NCI-H446 treated with DMSO at 0.1 percent for 48 hours (cell line): Measurements from ENCODE around the gene PDZD2.
"Not testable (repeated sequence)": the region's sequence is repeated elsewhere in the genome, so short reads cannot be mapped to it uniquely, and the experiment has no call there.

Experiments used
- DNase-seq: peaks from one replicate; lab custom pipeline; 2025; lab: John Stamatoyannopoulos, UW

The PDZD2 gene

DNA sequence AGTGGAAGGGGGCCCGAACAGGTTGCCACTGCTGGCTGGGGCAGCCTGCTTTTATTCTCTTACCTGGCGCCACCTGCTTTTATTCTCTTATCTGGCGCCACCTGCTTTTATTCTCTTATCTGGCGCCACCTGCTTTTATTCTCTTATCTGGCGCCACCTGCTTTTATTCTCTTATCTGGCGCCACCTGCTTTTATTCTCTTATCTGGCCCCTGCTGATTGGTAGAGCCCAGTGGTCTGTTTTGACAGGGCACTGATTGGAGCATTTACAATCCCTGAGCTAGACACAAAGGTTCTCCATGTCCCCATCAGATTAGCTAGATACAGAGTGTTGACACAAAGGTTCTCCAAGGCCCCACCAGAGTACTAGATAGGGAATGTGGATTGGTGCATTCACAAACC, 52.5 kb downstream of the PDZD2 start:
- not testable (repeated sequence) for DNase-seq

DNA sequence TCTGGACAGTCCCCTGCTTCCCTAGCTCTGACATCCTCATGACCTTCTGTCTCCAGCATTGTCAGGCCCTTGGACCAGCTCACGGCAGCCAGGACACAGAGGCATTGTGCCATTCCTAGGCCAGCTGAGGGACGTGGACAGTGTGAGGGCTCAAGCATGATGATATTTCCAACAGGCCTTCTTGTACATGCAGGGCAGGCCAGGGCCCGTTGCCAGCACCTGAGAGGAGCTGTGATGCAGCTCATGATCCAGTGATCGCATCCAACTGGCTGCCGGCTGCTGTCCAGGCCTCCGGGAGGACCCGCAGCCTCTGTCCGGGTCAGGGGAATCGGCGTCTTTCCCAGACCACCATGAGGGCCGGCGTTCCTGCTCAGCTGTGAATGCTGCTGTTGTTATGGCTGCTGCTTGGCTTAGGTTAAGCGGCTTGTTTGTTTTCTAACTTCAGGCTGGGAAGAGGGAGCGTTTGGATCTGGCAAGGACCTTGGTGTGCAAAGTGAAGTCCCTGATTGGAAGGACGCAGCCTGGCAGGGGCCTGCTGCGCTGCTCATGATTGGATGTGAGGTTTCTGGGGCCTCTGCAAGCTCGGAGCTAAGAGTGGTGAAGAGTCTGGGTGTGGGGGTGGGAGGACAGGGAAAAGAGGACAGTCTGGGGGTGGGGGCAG, 53.8 kb downstream of the PDZD2 start:
- no peak for DNase-seq

DNA sequence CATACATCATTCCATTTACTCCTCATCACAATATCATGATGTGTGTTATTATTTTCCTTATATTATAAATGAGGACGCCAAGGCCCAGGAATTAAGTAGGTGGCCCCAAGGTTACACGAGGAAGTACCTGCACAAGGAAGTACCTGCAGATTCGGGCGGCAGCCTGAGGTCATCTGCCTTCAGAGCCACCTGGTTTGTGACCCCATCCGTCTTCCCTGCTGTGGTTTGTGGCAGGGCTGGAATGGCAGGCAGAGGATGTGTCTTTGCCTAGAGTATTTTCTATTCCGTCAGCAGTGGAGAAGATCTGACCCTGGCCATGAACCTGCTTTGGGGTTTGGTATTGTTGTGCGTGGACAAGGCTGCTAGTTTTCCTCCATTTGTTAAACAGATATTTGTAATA, 59.7 kb downstream of the PDZD2 start:
- DNase-seq = no peak

DNA sequence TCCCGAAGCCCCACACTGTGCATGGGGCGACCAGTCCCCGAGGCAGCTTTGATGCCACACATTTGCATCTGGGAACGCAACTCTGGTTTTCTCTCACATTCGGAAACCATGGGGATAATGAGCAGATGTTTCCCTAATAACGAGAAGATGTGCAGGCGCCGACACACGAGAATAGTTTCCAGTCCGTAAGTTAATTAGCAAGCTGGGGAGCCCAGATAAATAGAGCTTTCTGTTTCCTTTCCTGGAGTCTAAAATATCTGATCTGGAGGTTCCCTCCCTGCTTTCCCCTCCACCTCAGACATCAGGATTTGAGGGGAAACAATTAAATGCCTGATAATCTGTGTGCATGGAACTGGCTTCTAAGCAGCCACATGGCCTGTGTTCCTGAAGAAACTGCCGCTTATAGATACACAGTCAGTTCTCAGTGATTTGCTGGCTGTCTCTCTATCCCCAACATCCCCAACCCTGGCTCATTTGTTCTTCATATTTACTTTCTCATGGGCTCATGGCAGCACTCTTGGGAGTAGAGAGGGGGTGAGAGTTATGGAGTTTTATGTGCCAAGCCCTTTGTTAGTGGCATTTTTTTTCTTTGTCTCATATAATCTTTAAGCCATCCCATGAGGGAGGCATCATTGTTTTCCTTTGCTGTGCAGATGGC, 62.8 kb downstream of the PDZD2 start:
- no peak for DNase-seq

DNA sequence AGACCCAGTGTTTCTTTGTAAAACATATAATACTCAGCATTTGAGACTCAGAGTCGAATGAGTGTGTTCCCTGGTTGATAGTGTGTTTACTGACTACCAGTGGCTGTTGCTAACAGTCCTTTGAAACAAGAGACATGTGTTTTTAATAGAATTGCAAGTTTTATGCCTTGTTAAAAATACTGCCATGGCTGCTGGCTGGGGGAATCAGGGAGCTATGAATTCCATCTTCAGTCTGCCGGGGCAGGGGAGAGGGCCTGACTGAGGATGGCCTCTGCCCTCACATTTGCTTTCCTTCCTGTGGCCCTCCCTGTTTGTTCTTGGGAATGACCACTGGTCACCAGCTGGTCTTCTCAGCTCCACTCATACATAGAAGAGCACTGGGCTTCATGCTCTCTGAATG, 63.8 kb downstream of the PDZD2 start:
- DNase-seq = no peak

DNA sequence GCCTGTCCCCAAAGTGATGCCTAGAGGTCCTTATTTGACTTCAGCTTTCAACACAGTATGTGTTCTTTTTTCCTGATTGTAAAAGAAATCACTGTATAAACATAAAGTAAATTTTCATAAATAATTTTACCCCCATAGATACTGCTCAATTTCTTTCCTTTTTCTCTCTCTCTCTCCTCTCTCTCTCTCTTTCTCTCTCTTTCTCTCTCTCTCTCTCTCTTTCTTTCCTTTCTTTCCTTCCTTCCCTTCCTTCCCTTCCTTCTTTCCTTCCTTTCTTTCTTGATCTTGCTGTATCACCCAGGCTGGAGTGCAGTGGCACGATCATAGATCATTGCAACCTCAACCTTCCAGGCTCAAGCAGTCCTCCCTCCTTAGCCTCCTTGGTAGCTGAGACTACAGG, 64.8 kb downstream of the PDZD2 start:
- no peak for DNase-seq

DNA sequence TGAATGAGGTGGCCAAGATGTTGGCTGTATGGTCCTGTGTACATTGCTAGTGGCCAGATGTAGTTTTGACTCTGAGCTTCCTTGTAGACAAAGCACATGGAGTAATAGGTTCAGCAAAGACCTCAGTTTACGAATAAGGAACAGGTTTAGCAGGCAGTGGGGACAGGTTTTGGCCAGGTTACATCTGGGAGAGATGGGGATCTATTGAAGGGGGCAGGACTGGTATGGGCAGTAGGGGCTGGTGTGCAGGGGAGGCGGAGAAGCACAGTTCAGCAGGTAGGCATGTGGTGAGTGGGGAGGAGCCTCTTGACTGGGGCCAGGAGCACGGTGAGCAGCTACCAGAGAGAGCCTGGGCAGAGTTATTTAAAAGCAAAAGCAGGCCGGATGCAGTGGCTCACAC, 67.3 kb downstream of the PDZD2 start:
- no peak for DNase-seq

DNA sequence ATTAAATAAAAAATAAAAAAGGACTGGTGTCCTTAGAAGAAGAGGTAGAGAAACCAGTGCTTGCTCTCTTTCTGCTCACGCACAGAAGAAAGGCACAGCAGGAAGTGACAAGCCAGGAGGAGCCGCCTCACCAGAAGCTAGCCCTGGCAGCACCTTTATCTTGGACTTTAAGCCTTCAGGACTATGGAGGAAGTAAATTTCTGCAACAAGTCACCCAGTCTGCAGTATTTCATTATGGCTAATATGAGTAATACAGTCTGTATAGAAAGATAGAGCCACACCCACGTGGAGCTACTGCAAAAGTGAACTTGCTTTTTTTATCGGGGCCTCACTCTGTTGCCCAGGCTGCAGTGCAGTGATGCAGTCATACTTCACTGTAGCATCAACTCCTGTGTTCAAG, 68.4 kb downstream of the PDZD2 start:
- no peak for DNase-seq

DNA sequence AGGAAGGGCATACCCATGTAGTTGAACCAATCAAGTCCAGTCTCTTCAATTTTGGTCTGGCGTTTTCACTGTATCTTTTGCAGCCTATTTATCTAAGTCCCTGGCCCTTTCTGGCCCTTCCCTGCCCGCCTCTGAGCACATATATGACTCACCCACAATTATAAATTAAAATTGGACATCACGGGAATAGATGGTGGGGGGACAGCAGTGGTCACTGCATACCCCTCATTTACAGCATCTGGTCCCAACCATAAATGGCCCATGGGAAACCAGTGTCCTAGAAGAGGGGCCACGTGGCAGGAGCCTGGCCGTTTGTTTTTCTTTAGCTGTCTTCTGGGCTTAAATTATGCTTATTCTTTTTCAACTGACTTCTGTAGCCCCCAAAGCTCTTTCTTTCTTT, 69.2 kb downstream of the PDZD2 start:
- no peak for DNase-seq

DNA sequence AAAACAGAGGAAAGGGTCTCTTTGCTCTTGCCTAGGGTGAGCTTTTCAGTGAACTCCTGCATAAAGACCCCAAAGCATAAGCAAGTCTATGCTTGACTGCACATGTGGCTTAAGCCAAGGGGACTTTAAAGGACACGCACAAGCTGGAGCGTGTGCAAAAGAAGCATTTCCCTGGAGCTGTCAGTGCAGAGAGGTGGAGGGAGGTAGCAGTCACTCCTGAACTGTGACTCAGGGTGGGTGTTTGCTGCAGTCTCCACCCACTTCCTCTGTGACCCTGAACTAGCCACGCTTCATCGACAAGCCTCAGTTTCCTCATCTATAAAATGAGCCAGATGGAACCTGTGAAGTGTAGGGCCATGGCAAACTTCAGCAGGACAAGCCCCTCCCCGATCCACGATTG, 72.4 kb downstream of the PDZD2 start:
- DNase-seq = no peak

DNA sequence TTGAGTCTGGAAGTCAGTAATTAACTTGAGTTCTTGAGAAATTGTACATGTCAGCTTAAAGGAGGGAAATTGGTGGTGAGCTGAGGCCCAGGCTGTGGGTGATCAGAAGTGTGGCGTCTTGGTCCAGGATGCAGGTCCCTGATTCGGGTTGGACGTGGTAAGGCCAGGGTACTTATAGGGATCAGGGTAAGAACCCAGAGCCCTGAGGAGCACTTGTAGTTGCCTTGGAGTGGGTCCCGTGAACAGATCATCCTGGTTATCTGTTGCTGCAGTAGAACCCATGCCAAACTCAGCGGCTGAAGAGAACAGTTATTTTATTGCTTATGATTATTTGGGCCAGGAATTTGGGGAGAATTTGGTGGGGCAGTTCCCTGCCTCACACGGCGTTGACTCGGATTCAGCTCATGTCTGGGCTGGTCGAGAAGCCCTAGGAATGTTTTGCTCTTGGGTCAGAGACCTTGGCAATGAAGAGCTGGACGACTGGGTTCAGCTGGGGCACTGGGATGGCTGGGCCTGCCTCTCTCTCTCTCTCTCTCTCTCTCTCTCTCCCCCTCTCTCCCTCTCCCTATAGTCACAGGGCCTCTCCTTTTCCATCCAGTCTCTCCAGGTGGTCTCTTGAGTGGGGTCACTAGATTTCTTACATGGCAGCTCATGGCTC, 73.1 kb downstream of the PDZD2 start:
- no peak for DNase-seq

DNA sequence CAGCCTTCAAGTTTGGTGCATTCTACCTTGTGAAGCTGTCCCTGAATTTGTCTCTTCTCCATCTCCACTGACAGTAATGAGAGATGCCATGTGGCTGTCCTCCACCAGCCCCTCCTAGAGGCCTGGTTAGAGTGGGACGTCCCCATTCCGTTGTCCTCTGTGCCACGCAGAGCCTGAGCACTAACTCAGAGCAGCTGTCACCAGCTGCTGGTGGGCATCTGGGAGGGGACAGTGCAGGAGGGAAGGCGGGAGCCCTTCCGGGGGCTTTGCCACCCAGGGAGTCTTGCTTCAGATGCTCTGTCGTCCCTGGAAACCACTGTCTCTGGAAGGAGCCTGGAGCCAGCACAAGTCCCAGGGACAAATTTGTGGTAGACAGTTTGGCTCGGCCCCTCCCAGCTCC, 78.6 kb downstream of the PDZD2 start:
- no peak for DNase-seq

DNA sequence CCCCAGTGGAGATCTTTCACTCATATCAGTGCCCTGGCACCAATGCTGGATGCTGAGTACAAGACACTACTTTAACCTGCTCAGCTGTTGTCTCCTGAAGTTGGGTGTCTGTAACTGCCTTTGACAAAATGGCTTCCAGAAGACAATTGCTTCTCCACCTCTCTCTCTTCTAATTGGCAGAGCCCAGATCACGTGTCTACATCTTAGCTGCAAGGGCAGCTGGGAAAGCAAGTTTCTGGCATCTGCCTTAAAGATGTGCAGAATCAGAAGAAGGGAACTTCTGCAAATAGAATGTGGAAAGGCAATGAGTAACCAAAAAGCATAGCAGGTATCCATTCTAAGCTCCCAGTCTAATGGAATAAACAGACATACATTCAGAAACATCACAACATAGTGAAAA, 81.1 kb downstream of the PDZD2 start:
- DNase-seq = no peak

DNA sequence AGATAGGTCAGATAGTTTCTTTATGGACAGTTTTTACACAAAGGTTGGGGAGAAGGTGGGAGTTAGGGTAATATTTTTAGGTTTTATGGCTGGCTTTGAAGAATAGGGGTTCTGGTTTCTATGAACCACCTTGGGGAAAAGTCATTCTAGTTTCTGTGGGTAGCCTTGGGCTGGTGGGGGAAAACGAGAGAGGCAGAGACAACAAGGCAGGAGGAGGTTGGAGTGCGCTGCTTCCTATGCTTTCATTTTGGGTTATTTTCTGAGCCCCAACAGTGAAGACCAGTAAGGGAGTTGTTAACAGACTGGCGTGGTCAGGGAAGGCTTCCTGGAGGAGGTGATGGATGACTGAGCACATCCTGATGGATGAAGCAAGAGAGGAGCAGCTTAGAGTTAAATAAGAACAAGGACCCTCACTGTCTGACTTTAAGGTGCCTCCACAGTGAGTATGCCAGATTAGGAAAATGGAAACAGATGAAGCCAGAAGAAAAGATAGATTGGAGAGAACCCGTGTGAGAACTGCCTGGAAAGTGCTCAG, 81.9 kb downstream of the PDZD2 start:
- no peak for DNase-seq

DNA sequence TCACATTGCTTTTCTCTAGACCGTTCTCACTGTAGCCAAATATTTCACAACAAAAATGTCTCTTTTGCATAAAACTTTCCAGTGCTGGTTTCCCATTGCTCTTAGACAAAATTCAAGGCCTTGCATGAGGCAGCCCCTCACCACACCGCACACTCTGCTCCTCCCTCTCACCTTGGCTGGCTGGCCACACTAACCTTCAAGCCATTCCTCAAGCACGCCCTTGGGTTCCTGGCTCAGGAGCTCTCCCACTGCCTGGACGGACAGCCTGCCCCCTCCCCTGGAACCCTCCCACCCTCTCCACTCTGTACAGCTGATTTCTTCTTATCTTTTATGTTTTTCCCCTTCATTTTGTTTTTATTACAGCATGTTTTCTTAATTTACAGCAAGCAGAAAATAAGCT, 83.2 kb downstream of the PDZD2 start:
- no peak for DNase-seq

DNA sequence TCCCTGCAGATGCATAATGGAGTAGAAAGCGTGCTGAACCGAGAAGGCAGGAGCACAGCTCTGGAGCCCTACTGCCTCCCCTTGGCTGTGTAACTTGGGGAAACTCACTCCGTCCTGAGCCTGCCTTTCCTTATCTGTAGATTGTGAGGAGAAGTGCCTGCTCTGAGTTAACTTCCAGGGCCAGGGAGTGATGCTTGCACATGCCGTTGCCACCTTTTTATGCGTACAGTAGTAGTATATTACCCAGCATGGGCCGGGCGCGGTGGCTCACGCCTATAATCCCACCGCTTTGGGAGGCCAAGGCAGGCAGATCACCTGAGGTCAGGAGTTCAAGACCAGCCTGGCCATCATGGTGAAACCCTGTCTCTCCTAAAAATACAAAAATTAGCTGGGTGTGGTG, 87.1 kb downstream of the PDZD2 start:
- DNase-seq = no peak

DNA sequence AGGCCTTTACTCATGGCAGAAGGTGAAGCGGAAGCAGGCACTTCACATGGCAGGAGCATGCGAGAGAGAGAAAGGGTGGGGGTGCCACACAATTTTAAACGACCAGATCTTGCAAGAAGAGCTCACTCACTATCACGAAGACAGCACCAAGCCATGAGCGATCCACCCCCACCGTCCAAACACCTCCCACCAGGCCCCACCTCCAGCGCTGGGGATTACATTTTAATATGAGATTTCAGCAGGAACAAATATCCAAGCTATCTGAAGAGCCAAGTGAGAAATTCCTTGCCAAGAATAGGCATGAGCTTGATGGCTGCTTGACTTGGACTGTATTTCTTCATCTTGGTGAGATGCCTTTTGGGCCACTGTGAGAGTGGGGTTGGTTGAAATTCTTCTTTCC, 88.0 kb downstream of the PDZD2 start:
- no peak for DNase-seq

DNA sequence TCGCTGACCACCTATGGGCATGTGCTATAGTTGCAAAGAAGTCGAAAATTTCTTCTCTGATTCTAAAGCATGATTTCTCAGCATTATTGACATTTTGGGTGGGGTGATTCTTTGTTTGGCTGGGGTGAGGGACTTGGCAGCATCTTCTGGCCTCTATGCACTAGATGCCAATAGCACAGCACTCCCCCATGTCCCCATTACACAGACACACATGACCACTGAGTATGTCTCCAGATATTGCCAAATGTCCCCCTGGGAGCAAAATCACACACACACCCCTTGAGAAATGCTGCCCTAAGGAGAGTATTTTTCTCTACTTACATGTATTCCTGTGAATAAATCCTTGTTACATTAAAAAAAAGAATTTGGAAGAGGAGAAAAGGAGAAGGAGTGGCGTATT, 89.1 kb downstream of the PDZD2 start:
- DNase-seq = no peak

DNA sequence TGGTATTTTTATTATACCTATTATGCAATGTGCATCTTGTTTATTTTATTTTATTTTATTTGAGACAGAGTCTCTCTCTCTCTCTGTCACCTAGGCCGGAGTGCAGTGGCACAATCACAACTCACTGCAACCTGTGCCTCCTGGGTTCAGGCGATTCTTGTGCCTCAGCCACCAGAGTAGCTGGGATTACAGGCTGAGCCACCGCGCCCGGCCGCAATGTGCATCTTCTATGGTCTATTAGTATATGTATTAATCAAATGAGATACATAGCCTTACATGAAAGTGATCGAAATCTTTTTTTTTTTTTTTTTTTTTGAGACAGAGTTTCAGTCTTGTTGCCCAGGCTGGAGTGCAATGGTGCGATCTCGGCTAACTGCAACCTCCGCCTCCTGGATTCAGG, 89.9 kb downstream of the PDZD2 start:
- not testable (repeated sequence) for DNase-seq

DNA sequence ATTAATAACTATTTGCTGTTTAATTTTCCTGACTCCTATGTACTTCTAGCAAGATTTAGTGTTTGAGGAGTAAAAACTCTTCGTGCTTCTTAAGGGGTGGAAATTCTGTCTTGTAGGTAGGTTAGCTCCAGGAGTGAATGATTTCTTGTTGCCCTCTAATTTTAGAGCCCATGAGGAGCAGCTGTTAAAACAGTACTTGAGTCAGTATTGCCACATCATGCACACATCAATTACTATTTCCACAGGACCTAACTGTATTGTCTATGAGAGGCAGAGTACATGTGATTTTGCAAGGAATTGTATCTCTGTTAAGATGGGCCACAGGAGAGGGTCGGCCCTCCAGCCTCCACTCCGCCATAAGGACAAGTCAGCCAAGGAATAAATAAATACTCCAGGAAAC, 91.2 kb downstream of the PDZD2 start:
- no peak for DNase-seq

DNA sequence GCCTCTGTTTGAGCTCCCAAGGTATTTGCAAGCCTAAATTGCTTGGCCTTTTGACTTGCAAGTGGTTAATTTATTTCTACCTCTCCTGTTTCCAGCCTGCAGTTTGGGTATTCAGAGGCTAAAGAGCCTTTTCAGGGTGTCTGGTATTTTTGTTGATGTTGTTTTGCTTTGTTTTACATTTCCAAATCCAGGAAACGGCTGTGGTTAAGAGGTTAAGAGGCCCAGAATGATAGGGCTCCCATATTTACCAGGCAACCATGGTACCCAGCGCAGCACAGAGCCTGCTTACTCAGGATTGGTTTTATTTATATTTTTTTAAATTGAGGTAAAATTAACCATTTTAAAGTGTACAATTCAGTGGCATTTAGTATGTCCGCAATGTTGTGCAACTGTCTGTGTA, 92.1 kb downstream of the PDZD2 start:
- DNase-seq = no peak

DNA sequence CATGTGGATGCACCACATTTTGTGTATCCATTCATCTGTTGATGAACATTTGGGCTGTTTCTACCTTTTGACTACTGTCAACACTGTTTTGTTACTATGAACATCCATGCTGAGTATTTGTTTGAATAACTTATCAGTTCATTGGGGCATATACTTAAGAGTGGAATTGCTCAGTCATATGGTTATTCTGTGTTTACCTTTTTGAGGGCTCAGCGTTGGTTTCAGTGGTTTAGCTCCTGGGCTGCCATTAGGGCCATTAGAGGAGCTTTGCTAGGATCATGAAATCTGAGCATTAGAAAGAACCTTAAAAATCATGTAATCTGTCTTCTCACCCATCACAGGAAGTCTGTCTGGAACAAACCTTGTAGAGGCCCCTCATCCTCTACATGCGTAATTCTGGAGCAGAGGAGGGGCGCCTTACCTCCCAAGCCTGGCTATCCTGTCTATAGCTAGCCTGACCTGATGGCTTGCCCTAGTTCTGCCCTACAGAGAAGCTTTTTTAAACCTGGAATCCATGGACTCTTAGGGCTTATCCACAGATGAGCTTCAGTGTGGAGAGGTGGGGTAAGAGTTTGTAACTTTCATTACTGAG, 92.9 kb downstream of the PDZD2 start:
- DNase-seq = no peak

DNA sequence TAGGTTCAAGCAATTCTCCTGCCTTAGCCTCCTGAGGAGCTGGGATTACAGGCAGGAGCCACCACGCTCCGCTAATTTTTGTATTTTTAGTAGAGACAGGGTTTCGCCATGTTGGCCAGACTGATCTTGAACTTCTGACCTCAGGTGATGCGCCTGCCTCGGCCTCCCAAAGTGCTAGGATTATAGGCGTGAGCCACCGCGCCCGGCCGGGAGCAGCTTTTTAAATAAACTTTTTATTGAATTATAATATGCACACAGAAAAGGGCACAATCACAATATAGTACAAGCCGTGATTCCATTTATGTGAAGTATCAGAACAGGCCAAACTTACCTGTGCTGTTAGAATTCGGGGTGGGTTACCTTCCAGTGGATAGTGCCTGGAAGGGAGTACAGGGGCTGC, 93.9 kb downstream of the PDZD2 start:
- not testable (repeated sequence) for DNase-seq
